GM19351 (cell line): ENCODE data around the gene MAPT.

Experiments used
- ATAC-seq: cut with Tn5 transposase; IDR thresholded peaks from one replicate; pipeline ENCODE4 v1.9.1; 2021; ENCODE audit warnings: mild to moderate bottlenecking, moderate library complexity; ENCODE audit not compliant: unreplicated experiment

Gene MAPT

DNA sequence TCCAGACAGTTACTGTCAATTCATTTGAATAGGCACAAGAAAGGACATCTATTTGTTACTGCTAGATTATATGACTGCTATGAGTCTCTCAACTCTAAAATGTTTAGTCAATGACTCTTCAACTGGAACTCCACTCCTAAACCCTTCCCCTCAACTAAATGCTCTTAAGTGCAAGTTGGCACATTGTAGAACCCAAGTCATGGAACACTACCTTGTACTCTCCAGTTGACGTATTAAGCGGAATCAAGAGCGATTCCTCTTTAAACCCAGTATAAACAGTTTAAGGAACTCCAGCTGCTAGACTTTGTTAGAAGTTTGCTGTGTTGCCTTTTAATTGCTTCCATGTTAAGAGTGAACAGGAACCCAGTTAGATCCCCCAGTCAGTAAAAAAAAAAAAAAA is 149.3 kb downstream of the MAPT start:
- no peak for ATAC-seq

DNA sequence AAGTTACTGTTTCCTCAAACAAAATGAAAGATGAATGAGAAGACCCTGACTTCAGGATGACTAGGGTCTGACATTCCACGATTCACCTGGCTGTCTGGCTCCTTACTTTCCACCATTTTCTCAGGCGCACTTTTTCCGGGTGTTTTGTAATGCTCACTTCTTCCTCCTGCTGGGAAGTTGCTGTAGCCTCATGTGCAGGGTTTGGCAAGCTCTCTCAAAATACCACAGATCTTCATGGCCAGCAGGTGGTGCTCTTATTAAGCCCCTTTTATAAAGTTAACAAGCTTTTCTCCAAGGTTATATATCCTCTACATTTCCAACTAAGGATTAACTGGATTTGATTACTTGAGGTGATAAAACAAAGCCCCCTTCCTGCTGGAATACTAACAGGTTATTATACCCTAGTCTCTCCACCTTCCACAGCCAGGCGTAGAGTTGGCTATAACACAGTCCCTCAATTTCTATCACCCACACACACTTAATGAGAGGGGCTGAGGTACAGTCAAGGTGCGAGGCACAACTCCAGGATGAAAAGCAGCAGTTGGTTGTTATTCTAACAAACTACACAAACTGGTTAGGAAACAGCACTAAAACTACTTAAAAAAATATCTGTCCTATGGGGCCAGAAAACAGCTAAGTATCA is 150.1 kb downstream of the MAPT start:
- no peak for ATAC-seq

DNA sequence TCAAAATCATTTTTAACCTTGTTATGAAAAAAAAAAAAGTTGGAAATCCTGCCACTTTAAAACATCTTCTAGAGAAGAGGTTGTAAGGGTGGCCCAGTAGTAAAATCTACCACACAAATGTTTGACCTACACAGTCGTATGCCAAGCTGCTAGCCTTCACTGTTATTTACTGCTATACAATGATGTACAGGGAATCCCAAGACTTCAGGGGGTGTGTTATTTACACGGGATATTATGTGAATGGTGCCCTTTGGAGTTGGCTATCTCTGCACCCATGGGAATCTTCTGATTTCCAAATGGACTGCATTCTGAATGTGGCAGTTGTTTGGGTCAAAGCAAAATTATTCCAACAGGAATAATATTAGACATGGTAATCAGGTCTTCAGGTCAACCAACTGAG is 150.6 kb downstream of the MAPT start:
- no peak for ATAC-seq

DNA sequence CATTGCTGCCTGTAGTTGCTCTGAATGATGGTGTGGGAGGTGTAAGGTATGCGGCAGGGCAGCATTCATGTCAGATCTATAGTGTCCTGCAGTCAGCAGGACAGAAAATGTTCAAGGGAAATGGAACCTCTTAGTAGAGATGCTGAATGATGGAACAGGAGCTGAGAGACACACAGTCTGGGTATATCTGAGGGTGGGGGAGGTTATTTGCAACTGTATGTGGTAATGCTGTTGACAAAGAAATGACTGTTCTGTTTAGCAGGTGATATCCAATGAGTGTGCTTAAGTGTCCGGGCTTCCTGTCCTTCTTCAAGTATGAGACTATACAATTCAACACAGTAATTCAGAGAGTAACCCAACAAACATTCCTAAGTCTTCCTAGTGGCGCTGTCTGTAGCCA is 151.3 kb downstream of the MAPT start:
- no peak for ATAC-seq

DNA sequence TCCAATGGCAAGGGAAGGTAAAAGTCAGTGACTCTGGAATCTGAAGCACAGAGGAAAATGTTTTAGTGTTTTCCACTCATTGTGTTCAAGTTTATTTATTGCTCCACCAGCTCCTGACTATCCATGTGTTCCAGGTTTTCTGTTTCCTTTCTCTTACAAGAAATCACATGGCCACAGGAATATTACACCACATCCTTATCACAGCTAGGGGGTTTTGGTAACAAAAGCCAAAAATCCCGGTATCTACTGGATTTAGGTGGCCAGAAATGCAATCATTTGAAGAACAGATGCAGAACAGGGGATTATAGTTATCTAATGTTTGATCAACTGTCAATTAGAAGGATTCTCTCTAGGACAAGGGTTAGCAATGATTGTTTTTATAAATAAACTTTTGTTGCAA is 152.6 kb downstream of the MAPT start:
- no peak for ATAC-seq

DNA sequence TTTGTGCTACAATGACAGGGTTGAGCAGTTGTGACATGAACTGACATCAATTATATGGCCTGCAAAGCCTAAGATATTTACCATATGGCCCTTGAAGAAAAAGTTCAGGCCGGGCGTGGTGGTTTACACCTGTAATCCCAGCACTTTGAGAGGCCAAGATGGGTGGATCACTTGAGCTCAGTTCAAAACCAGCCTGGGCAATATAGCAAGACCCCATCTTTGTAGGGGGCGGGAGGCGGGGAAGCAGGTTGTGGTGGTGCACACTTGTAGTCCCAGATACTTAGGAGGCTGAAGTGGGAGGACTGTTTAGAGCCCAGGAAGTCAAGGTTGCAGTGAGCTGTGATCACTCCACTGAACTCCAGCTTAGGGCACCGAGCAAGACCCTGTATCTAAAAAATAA is 153.0 kb downstream of the MAPT start:
- ATAC-seq, result no peak

DNA sequence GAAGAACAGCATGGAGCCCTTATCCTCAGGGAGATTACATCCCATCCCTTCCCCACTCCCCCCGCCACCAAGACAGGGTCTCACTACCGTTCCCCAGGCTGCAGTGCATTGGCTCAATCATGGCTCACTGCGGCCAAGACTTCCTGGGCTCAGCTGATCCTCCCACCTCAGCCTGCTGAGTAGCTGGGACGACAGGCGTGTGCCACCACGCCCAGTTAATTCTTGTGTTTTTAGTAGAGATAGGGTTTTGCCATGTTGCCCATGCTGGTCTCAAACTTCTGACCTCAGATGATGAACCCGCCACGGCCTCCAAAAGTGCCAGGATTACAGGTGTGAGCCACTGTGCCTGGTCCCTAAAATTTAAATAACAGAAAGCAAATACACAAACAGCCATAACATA is 153.5 kb downstream of the MAPT start:
- no peak for ATAC-seq

DNA sequence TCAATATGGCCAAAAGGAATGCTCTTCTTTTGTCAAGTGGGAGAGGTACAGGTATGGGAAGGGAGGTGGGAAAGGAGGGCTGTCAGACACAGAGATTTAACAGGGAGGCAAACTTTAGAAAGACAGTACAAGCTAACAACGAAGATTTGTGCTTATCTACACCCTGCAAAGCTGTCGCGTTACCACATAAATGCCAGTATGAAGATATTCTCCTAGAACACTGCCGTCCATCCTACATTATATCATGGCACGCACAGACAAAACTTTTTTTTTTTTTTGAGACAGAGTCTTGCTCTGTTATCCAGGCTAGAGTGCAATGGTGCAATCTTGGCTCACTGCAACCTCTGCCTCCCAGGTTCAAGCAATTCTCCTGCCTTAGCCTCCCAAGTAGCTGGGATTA is 155.3 kb downstream of the MAPT start:
- no peak for ATAC-seq

DNA sequence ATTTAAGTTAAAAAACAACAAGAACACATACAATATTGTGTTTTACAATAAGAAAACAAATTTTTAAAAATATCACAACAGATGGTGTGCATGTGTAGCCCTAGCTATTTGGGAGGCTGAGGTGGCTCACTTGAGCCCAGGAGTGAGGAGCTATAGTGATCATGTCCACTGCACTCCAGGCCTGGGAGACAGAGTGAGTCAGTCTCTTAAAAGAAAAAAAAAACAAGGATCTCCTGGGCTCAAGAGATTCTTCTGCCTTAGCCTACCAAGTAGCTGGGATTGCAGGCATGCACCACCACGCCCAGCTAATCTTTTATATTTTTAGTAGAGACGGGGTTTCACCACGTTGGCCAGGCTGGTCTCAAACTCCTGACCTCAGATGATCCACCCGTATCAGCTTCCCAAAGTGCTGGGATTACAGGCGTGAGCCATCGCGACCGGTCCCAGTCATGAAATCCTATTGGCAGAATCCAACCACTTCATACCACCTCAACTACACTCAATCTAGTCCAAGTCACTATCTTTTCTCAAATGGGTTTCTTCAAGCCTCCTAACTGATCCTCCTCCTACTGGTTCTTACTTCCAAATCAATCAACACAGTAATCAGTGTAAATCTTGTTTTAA is 159.7 kb downstream of the MAPT start:
- no peak for ATAC-seq

DNA sequence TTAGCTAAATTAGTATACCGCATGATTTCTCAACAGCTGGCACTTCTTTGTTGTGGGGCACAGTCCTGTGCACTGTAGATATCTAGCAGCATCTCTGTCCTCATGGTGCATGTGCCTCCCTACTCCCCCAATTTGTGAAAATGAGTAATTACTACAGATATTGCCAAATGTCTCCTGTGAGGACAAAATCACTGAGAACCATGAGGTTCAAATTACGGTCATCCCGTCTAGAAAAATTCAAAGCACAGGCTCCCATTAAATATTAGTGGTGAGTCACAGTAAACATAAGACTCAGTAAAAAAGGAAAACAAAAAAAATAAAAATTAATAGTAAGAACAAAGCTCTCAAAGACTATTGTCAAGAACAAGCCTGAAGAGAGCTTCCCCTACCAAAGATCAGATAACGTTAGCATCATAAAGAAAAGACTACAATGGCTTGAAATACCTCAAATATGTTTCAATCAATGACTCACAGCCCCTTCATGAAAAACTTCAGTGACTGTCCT is 162.5 kb downstream of the MAPT start:
- ATAC-seq, result no peak

DNA sequence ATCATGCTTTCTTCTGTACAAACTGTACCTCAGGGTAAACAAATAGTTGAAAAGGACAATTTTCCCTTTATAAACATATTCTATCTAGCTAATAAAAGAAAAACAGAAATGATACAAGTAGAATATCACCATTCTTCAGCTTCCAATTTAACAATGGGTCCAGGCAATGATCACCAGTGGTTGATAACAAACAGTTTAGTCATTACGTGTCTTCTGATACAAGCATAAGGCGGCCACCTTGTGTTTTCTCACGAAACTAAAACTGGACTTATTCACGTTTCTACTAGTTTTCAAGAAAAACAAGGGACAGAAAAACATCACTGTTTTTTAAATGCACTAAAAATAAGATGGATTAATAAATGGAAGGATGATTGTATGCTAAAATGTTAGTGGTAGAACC is 163.0 kb downstream of the MAPT start:
- no peak for ATAC-seq

DNA sequence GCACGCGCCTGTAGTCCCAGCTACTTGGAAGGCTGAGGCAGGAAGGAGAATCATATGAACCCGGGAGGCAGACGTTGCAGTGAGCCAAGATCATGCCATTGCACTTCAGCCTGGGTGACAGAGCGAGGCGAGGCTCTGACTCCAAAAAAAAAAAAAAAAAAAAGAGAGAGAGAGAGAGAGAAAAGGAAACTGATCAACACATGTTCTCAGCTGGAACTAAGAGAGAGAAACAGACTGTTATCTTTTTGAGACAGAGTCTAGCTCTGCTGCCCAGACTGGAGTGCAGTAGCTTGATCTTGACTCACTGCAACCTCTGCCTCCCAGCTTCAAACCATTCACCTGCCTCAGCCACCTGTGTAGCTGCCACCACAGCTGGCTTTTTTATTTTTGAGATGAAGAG is 165.1 kb downstream of the MAPT start:
- no peak for ATAC-seq

DNA sequence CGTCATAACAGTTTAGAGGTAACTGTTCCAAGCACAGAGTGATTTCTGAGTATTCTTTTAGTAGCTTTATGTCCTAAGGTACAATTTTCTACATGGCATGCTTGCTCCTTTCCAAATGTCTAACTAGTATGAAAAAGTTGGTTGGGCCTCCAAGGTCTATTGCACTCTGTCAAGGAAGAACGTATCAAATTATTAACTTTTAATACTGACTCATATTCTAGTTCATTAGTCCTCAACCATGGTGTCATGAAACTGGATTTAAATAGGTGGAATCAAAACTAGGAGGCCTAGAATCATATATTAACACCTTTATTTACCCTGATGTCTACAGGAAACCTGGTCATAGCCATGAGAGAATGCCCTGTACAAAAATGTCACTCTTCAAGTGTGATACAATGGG is 166.1 kb downstream of the MAPT start:
- ATAC-seq, result no peak

DNA sequence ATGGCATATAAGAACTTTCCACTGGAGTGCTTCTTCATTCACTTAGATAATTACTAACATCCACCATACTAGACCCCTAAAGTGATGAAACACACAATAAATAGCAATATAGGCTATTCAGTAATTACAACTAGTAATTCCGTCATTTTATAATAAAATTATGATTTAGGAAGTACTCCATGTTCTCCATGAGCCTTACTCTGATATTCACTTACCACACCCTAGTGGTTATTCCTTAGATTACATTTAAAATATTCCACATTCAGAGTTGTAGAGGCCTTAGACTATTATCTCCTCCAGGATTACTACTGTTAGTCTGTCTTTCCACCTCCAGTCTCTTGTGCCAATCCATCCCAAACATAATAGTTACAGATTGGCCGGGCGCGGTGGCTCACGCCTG is 167.1 kb downstream of the MAPT start:
- ATAC-seq, result no peak

DNA sequence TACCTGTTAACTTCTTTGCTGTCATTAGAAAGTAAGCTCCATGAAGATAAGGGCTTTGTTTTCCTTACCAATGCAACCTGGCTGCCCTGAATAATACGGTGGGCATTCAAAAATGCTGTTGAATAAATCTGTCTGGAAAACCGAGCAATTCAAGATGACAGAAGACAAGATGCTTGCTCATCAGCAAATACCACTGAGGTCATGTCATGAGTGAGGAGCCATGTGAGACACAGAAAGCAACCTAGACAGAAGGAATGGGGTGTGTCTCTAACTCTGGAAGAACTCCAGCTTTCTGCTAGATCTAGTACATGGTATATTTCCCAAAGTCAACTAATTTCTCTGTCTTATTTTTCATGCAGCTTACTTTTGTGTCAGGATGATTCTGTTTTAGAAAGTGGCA is 168.9 kb downstream of the MAPT start:
- ATAC-seq, result no peak

DNA sequence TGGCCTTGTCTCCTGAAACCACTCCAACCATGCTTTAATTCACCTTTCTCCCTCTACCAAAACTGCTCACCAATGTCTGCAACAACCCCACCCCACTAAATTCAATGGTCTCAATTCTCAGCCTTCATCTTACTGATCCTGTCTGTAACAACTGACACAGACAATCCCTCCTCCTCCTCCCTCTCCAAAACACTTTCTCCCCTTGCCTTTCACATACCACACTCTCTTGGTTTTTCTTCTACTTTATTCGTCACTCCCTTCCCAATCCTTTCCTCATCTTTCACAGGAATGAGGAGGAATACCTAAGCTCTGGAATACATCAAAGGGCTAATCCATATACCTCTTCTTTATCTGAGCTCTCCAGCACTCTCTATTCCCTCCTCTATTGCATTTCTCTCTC is 170.1 kb downstream of the MAPT start:
- no peak for ATAC-seq

DNA sequence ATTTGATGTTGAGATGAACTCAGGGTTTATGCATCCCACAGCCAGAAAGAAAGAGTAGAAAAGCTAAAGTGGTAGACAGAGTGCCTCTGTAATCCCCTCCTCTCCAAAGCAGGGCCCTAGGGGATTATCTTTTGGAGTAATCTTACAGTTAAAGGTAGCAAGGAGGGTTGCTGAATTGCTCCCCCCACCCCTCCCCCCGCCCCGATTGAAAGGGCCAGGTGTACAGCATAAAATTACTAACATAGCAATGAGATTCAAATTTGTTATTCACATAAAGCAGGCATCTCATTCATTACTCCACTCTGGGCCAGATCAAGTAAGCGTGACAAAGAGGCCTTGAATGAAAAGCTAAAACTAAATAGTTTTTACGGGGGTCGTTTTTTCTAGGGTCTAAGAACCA is 177.4 kb downstream of the MAPT start:
- ATAC-seq, result no peak

DNA sequence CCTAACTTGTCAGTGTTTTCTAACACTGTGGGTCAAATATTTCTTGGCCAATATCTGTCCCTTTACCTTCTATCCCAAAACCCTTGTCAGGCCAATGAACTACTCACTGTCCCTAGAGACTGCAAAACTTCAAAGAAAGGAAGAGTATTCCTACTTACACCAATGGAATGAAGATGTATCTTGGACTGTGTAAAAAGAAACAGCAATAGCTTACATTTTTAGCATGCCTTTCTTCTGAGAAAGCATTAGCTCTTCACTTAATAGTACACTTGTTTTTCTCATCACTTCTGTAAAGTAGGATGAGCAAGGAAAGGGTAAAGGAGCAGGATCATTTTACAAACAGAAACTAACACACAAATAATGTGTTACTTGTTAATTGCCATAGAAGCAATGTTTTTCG is 178.6 kb downstream of the MAPT start:
- ATAC-seq, result no peak

DNA sequence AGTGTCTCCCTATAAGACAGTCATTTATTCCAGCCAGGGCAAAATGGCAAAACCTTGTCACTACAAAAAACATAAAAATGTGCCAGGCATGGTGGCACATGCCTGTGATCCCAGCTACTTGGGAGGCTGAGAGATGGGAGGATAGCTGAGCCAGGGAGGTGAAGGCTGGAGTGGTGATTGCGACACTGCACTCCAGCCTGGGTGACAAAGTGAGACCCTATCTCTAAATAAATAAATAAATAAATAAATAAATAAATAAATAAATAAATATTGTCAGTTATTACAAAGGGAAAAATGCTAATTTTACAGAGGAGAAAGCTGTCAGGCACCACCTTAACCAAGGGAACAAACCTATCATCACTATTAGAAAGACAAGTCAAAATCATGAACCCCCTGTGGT is 180.2 kb downstream of the MAPT start:
- ATAC-seq, result no peak
